A673 (cell line): ENCODE data around the gene PDE9A.

Source experiments
- CTCF ChIP-seq: fragments of 300-800, 200-600 bp; sonication (generic); conservative IDR thresholded peaks from 2 replicates; pipeline ENCODE4 v1.5.1; 2017; ENCODE audit warnings: low read depth, mild to moderate bottlenecking, antibody characterized with exemption, low read length, moderate library complexity, mixed read lengths
- EZH2 ChIP-seq: fragments of 200-600 bp; sonication (generic); IDR thresholded peaks from 2 replicates; pipeline ENCODE4 v1.6.1; 2017; ENCODE audit warnings: borderline replicate concordance, low read depth, mild to moderate bottlenecking, mixed read lengths, antibody characterized with exemption, low read length; ENCODE audit not compliant: poor library complexity, severe bottlenecking

GRCh38 chr21:42809577-42810475 lies 156.4 kb downstream of the PDE9A start:
- no peak for TF ChIP-seq CTCF
- TF ChIP-seq EZH2: no peak
